PFSK-1 (cell line): ENCODE data around the gene SAMD11.

Experiments
- POLR2AphosphoS5 ChIP-seq: IDR thresholded peaks from 2 replicates; pipeline ENCODE4 v1.6.1; 2012; ENCODE audit warnings: low read depth, mild to moderate bottlenecking, control low read depth, low read length, moderate library complexity
- SIN3A ChIP-seq: IDR thresholded peaks from 2 replicates; pipeline ENCODE4 v1.6.1; 2012; ENCODE audit warnings: mild to moderate bottlenecking, low read length, moderate library complexity, borderline replicate concordance; ENCODE audit not compliant: insufficient read depth

- TF ChIP-seq SIN3A (no peak), POLR2AphosphoS5 (no peak)
Measured at GRCh38 chr1:910881-911721, 12.6 kb upstream of the SAMD11 start.
